ENCODE results near the gene CLEC4F. TPM values are rescaled to one million over a fixed set of nuclear protein-coding genes. Genes with fewer than 3 reads are reported as not detected.

Gene CLEC4F
- total RNA-seq, 1 donor from 2014 or later = not detected

Other genes with a start within 250 kb of the CLEC4F start
- gene ADD2, start 52.4 kb downstream of the CLEC4F start, total RNA-seq = 2.6 and 4.6 TPM in 2 replicates
- not detected in 2 replicates for gene FIGLA, start 30.0 kb downstream of the CLEC4F start, total RNA-seq
- gene CD207, start 15.2 kb upstream of the CLEC4F start, total RNA-seq = not detected in 2 replicates
- gene VAX2, start 80.0 kb upstream of the CLEC4F start, total RNA-seq = 0.26 and 0.35 TPM in 2 replicates
- not detected in 2 replicates for gene ATP6V1B1, start 115.3 kb upstream of the CLEC4F start, total RNA-seq
- gene ANKRD53, start 158.0 kb upstream of the CLEC4F start, total RNA-seq = 0.14 and 0.20 TPM in 2 replicates
- 28.6 and 54.1 TPM in 2 replicates for gene TEX261, start 174.3 kb upstream of the CLEC4F start, total RNA-seq
- gene NAGK, start 248.0 kb upstream of the CLEC4F start, total RNA-seq = 46.0 and 67.7 TPM in 2 replicates

Measured in pulmonary artery endothelial cell (primary cell).